ENCODE data around the gene PPP2R2B.

PPP2R2B gene

DNA sequence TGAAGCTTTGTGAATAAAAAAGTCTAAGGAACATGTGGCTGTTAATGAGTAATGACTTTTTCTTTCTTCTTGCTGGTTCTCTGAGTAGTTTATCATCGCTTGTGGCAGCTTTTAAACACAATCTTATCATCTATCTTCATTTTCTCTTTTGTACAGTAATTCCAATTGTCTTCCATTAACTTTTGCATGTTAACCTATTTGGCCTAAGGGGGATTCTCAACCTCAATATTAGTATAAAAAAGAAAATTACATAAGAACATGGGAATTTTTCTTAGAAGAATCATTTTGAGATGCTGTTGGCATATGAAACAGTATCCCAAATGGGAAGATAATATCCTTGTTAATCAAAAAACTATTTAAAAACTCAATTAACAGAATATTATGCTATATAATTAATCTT, 182.9 kb downstream of the PPP2R2B start:
- peak; percentile 52 for DNase-seq

DNA sequence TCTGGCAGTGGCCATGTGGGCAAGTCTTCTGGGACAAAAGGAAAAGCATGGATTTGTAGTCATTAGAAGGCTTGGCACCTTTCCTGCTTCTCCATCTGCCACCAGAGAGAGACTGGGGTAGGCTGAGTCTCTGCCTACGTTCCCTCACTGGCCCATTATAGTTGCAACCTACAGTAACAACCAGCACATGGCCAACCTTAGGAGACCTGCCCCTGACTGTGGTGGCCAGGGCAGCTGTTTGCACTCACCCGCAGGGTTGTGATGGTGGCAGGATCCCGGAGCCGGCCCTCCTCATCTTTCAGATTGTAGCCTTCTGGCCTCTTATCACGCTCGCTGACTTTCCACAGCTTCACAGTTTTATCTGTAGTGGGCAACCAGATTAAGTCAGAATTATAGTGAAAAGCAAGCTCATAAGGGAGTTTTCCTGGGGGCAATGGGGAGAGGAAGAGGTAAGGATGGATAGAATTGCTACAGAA, 187.6 kb downstream of the PPP2R2B start:
- DNase-seq, result no peak

- no peak for DNase-seq
Measured at GRCh38 chr5:146687630-146688029, 190.9 kb downstream of the PPP2R2B start.

GRCh38 chr5:146683861-146684260, 194.7 kb downstream of the PPP2R2B start:
- DNase-seq, result no peak

DNA sequence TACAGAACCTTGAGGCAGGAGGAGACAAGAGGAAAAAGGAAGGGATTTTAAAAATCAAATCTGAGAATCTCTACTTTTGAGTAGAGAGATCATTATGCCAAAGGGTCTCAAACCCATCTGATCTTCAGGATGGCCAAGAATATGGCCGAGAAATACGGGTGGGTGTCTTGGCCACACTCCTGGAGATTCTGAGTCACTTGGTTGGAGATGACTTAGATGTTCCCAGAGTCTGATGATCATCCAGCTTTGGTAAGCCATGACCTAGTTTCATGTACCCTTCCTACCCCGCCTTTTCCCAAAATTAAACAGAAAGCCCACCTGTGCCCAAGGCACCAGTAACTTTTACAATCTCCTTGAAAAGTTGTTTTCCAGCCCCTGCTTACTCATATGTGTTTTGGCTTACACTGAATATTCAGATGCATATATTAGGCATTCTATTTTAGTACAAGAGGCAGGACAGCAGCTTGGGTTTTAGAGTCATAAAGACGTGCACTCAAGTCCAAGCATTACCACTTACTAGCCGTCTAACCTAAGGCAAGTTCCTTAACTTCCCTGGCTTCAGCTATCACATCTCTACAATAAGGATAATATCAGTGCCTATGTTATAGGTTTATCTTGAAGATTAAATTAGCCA, 195.5 kb downstream of the PPP2R2B start:
- DNase-seq, result no peak

GRCh38 chr5:146681585-146682105, 196.9 kb downstream of the PPP2R2B start:
- DNase-seq, result no peak

GRCh38 chr5:146680846-146681584, 197.5 kb downstream of the PPP2R2B start:
- no peak for DNase-seq

DNA sequence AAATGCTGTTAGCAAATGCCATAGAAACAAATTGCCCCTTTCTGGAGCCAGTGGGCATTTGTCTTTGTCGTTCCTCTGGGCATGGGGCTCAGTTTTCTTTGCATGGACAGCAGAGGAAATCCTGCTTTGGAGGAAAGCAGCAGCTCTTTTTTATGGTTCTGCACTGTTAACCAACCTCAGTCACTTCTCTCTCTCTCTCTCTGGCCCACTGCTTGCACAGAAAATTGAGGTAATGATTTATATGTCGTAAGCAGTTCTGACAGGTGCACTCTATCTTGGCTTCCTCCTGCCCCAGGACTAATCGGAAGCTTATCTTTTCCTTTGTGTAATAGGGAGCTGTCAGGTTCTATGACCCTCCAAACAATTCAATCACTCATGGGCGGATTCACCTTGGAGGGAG, 202.9 kb downstream of the PPP2R2B start:
- peak; percentile 61 for DNase-seq

DNA sequence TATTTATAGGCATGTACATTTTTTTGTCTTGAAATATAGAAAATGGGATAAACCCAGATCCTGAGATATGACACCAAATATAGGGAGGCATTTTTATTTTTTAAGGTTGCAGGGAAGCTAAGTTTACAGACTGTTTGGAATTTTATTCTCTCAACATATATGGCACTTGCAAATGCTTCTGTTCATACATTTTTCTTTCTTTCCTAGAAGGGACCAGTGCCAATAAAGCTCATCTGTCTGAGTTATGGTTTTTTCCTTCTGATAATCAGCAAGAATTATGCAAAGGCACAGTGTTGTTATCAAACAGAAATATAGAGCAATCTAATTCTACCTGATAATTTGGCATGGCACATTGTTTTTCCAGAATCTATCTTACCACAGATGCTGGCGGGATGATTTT, 205.7 kb downstream of the PPP2R2B start:
- no peak for DNase-seq

DNA sequence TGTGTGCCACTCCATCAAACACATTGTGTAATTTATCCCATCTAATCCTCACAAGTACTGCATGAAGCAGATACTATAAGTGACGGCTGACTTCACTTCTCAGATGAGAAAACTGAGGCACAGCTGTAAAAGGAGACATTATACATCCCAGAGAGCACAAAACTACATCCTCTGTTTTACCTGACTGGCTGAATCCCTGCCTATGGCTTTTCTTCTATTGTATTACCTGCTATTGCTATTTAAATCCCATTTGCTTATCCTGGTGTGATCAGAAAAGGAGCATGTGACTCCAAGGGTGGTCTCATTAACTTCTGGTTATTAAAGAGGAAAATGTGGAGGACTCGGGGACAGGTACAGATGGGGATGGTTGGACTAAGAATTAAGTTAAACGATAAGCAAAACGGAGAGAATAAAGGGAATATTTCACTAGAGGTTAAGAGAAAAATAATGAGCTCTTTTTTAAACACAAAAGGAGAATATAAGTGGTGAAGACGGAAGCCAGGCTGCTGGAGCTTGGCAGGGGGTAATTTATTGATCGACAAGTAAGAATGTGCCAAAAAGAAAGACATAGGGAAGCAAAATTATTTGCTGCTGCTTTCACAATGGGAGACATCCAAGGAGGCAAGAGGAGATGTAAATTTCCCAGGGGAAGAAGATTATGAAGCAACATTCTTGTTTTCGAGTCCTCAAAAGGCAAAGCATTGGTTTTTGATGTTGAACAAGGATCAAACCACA, 206.8 kb downstream of the PPP2R2B start:
- no peak for DNase-seq

DNA sequence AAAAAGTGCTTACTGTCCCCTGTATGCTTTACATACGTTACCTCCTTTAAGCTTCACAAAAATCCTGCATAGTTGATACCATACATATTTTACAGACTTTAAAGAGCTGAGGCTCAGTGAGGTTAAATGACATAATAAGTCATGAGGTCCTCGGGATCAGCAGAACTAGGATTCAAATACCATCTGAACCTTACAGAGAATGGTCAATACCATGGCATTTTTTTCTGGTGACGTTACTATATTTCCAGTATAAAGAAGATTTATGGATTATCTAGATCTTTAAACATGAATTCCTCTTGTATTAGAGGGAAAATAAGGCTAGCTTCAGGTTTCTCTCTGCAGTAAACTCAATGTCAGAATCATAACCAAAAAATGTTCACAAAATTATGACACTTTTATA, 208.9 kb downstream of the PPP2R2B start:
- no peak for DNase-seq

- DNase-seq, result peak; percentile 78
Measured at GRCh38 chr5:146667633-146668272, 210.8 kb downstream of the PPP2R2B start.

GRCh38 chr5:146662229-146662628, 216.3 kb downstream of the PPP2R2B start:
- no peak for DNase-seq

DNA sequence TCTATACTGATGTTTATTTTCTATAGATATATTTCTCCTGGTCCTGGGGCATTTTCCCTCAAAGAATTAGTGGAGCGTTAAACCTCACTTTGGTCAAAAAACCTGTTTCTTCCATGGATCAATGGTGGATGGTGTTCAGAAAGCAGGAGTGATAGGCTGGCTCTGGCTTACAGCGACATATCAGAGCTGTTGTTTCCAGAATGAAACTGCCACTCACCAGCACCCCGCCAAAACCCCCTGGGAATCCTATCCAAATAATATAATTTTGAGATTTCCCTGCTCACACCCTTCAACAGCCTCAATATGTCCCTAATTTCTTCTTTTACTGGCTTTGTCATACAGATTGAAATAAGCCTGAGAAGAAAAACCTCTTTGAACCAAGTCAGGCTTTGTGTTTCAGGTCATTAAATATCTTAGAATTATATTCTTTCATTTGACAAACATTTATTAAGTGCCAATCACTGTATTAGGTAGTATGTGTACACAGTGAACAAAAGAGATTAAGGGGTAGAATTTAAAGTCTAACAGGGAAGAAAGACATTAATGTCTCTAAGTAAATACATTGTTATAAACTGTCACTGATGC, 218.1 kb downstream of the PPP2R2B start:
- no peak for DNase-seq

DNA sequence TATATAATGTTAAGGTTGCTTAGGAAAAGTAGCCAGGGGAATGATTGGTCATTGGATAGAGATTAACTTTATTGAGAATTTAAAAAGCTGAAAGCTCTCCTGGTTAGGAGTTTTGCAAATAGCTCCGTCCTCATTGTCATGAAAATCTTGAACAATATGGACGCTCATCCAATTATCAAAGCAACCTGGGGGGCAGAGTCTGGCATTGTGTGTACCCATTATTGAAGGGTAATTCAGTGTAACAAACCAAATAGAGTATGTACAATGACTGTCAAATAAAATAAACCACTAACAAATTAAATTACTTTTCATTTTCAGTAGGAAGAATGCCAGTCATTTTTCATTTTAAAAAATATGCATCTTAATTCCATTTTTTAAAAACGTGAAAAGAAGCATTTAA, 218.6 kb downstream of the PPP2R2B start:
- no peak for DNase-seq

GRCh38 chr5:146656703-146657102, 221.9 kb downstream of the PPP2R2B start:
- DNase-seq, result no peak

DNA sequence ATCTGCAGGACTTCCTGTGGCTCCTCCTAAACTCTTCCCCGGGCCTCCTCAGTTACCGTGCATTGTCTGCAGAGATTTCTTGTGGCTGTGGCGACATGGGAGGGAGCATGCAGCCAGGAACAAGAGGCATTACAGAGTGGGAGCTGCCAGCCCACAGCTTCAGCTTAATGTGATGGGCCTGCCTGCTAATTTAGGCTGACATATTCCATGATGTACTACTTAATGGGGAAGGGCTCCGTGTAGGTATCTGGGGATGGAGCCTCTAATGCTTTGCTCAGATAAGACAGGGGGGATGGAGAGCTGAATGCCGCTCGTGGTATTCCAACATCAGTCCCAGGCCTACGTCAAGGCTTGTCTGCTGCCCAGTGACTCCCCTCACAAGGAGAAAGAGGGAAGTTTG, 225.0 kb downstream of the PPP2R2B start:
- no peak for DNase-seq

GRCh38 chr5:146652547-146652946, 226.0 kb downstream of the PPP2R2B start:
- no peak for DNase-seq

GRCh38 chr5:146647656-146648199, 230.8 kb downstream of the PPP2R2B start:
- DNase-seq, result no peak

GRCh38 chr5:146646441-146646840, 232.1 kb downstream of the PPP2R2B start:
- DNase-seq, result no peak

- no peak for DNase-seq
Measured at GRCh38 chr5:146645342-146645741, 233.2 kb downstream of the PPP2R2B start.

- DNase-seq, result no peak
Measured at GRCh38 chr5:146644831-146645230, 233.7 kb downstream of the PPP2R2B start.

Measured in kidney glomerular epithelial cell (primary cell).